CD4-positive, alpha-beta T cell treated with Interleukin-12 subunit alpha and Interleukin-12 subunit beta, for 1 hour (primary cell): Measurements from ENCODE around the gene PDZRN3.

Source experiments
- DNase-seq: peaks from one replicate; pipeline ENCODE4 v3.0.0-alpha.2; 2020

PDZRN3 gene

GRCh38 chr3:73409138-73409763 is 215.5 kb downstream of the PDZRN3 start:
- DNase-seq: no peak

- no peak for DNase-seq
These were observed 216.1 kb downstream of the PDZRN3 start for GRCh38 chr3:73408634-73409033.

GRCh38 chr3:73407577-73407976 is 217.2 kb downstream of the PDZRN3 start:
- DNase-seq: no peak

- no peak for DNase-seq
These were observed 218.9 kb downstream of the PDZRN3 start for GRCh38 chr3:73405853-73406252.

GRCh38 chr3:73405000-73405399 is 219.7 kb downstream of the PDZRN3 start:
- DNase-seq: no peak

- no peak for DNase-seq
These were observed 220.3 kb downstream of the PDZRN3 start for GRCh38 chr3:73404435-73404834.

- no peak for DNase-seq
These were observed 221.3 kb downstream of the PDZRN3 start for GRCh38 chr3:73403444-73403843.

GRCh38 chr3:73401616-73402279 is 223.0 kb downstream of the PDZRN3 start:
- DNase-seq: no peak

- DNase-seq: no peak
These were observed 223.7 kb downstream of the PDZRN3 start for GRCh38 chr3:73401059-73401458.

- no peak for DNase-seq
These were observed 225.0 kb downstream of the PDZRN3 start for GRCh38 chr3:73399666-73400253.

- no peak for DNase-seq
These were observed 225.6 kb downstream of the PDZRN3 start for GRCh38 chr3:73399106-73399505.

GRCh38 chr3:73398084-73398483 is 226.7 kb downstream of the PDZRN3 start:
- no peak for DNase-seq

- DNase-seq: no peak
These were observed 230.5 kb downstream of the PDZRN3 start for GRCh38 chr3:73394240-73394639.

- DNase-seq: no peak
These were observed 231.7 kb downstream of the PDZRN3 start for GRCh38 chr3:73393005-73393404.

- DNase-seq: no peak
These were observed 232.8 kb downstream of the PDZRN3 start for GRCh38 chr3:73391984-73392383.

- DNase-seq: no peak
These were observed 234.8 kb downstream of the PDZRN3 start for GRCh38 chr3:73389928-73390327.

- no peak for DNase-seq
These were observed 235.5 kb downstream of the PDZRN3 start for GRCh38 chr3:73389117-73389813.

- DNase-seq: no peak
These were observed 239.2 kb downstream of the PDZRN3 start for GRCh38 chr3:73385568-73385967.

GRCh38 chr3:73384091-73384906 is 240.4 kb downstream of the PDZRN3 start:
- no peak for DNase-seq

- DNase-seq: no peak
These were observed 241.2 kb downstream of the PDZRN3 start for GRCh38 chr3:73383470-73384049.

GRCh38 chr3:73381551-73381950 is 243.2 kb downstream of the PDZRN3 start:
- DNase-seq: no peak

GRCh38 chr3:73380735-73381532 is 243.8 kb downstream of the PDZRN3 start:
- DNase-seq: no peak
